ENCODE results near the gene INPP4B. TPM values are rescaled to one million over a fixed set of nuclear protein-coding genes. Genes with fewer than 3 reads are reported as not detected.

The INPP4B gene
- total and polyA plus RNA-seq, 7 donors: 4.2 to 27.3 (median 17.2) TPM

GRCh38 chr4:142407596-142407995 lies 438.5 kb downstream of the INPP4B start:
- WGBS, 2 donors: 71 to 90% methylated on average over 2 of the region's 2 CpGs
- TF ChIP-seq POLR2AphosphoS5 (IDR thresholded peaks at IDR 0.05): no peak
- intact Hi-C loops (cut with DNase I): no loop called here
- Histone ChIP-seq H3K27me3 (no peaks in the 10 kb centered on the region), H3K4me3 (no peak overlapping the region), H3K36me3 (no peaks in the 10 kb centered on the region), H3K9me3 (no peaks in the 10 kb centered on the region), H3K4me1 (peaks cover 0 to 21% (median 10%) of the 10 kb centered on the region in 4 donors), H3K27ac (no peak overlapping the region)
- DNase-seq: no peak

GRCh38 chr4:142406917-142407501 lies 439.1 kb downstream of the INPP4B start:
- no peaks in the 10 kb centered on the region for H3K27me3 ChIP-seq
- intact Hi-C loops (cut with DNase I): no loop called here
- DNase-seq: no peak
- TF ChIP-seq CTCF (IDR thresholded peaks at IDR 0.05) (no peak), POLR2AphosphoS5 (IDR thresholded peaks at IDR 0.05) (no peak), EP300 (IDR thresholded peaks at IDR 0.05) (no peak), POLR2A (IDR thresholded peaks at IDR 0.05) (no peak)
- H3K4me3 ChIP-seq: no peak overlapping the region
- no peaks in the 10 kb centered on the region for H3K36me3 ChIP-seq
- H3K27ac ChIP-seq: no peak overlapping the region
- 50 to 63% methylated on average over 7 of the region's 7 CpGs for WGBS, 2 donors
- peaks cover 0 to 21% (median 10%) of the 10 kb centered on the region in 4 donors for H3K4me1 ChIP-seq
- H3K9me3 ChIP-seq: no peaks in the 10 kb centered on the region

- Histone ChIP-seq H3K36me3 (no peaks in the 10 kb centered on the region), H3K27ac (peak overlapping the region in 1 of 4 donors; percentile 72), H3K4me3 (no peak overlapping the region), H3K9me3 (no peaks in the 10 kb centered on the region), H3K27me3 (no peaks in the 10 kb centered on the region), H3K4me1 (peaks cover 0 to 21% (median 10%) of the 10 kb centered on the region in 4 donors)
- TF ChIP-seq EP300 (IDR thresholded peaks at IDR 0.05) (no peak), CTCF (IDR thresholded peaks at IDR 0.05) (no peak), POLR2AphosphoS5 (IDR thresholded peaks at IDR 0.05) (no peak), POLR2A (IDR thresholded peaks at IDR 0.05) (no peak)
- WGBS, 2 donors: 16 to 38% methylated on average over 2 of the region's 2 CpGs
- intact Hi-C loops (cut with DNase I): no loop called here
- DNase-seq: no peak
Observed at GRCh38 chr4:142406499-142406835, 439.6 kb downstream of the INPP4B start.

- peak overlapping the region; percentile 61 to 75 (median 68) for H3K27ac ChIP-seq
- no peaks in the 10 kb centered on the region for H3K36me3 ChIP-seq
- TF ChIP-seq CTCF (IDR thresholded peaks at IDR 0.05): no peak
- no peak for TF ChIP-seq POLR2A (IDR thresholded peaks at IDR 0.05)
- no peak for TF ChIP-seq POLR2AphosphoS5 (IDR thresholded peaks at IDR 0.05)
- no peak for TF ChIP-seq EP300 (IDR thresholded peaks at IDR 0.05)
- peaks cover 0 to 21% (median 10%) of the 10 kb centered on the region in 4 donors for H3K4me1 ChIP-seq
- peak overlapping the region in 3 of 4 donors; percentile 41 to 54 (median 52) for H3K4me3 ChIP-seq
- no peaks in the 10 kb centered on the region for H3K9me3 ChIP-seq
- intact Hi-C loops (cut with DNase I): no loop called here
- no peaks in the 10 kb centered on the region for H3K27me3 ChIP-seq
- WGBS, 2 donors: 65 to 85% methylated on average over 5 of the region's 5 CpGs
- DNase-seq: no peak
Observed at GRCh38 chr4:142405695-142406498, 440.2 kb downstream of the INPP4B start.

- Histone ChIP-seq H3K27me3 (no peaks in the 10 kb centered on the region), H3K27ac (peak overlapping the region; percentile 61 to 75 (median 68)), H3K4me3 (peak overlapping the region; percentile 23 to 54 (median 46)), H3K4me1 (peaks cover 0 to 21% (median 10%) of the 10 kb centered on the region in 4 donors), H3K9me3 (no peaks in the 10 kb centered on the region), H3K36me3 (no peaks in the 10 kb centered on the region)
- WGBS, 2 donors: 2 to 4% methylated on average over 14 of the region's 14 CpGs
- no peak for TF ChIP-seq POLR2AphosphoS5 (IDR thresholded peaks at IDR 0.05)
- TF ChIP-seq CTCF (IDR thresholded peaks at IDR 0.05): no peak
- TF ChIP-seq EP300 (IDR thresholded peaks at IDR 0.05): no peak
- TF ChIP-seq POLR2A (IDR thresholded peaks at IDR 0.05): no peak
- intact Hi-C loops (cut with DNase I): no loop called here
- DNase-seq: peak; percentile 72
Observed at GRCh38 chr4:142405021-142405694, 440.9 kb downstream of the INPP4B start.
